Brain pericyte (primary cell): Measurements from ENCODE around the gene KMT2D.
A peak's percentile ranks its signal among the peaks of the same experiment; 100 is the strongest.
"Not testable (repeated sequence)": the region's sequence is repeated elsewhere in the genome, so short reads cannot be mapped to it uniquely, and the experiment has no call there.

Source experiments
- DNase-seq: peaks from one replicate; pipeline ENCODE4 v3.0.0-alpha.2; 2012; ENCODE audit warnings: low read depth, low spot score

The KMT2D gene

DNA sequence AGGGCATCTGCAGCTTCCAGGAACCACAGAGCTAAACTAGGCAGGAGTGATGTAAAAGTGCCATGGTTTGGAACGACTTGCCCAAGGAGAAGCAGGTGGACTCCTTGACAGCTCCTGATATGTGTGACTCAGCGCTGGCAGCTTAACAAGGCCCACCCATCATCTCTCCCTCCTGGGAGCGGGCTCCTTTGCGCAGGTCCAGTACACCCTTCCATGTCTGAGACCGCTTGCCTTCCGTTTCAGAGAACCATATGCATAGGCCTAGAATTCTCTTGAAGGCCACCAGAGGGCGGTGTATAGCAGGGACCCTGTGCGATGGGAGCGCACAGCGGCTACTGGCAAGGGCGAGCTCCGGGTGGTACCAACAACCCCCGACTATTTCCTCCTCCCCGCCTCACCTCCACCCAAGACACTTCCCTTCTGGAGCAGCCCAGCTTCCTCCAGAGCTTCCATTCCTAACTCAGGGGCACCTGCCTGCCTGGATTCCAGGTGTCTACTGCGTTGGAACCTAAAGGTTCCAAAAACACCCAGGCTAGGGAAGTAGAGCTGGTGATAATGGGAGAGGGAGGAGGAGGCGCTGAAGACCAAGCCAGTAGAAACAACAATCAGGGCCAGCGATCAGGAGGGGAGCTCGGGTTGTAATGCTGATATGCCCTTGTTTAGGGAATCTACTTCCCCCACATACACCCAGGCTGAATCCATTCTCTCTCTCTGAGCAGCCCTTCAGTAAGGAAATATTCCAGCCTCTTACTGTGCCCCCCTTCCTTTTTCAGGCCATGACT is 27.7 kb upstream of the KMT2D start:
- peak; percentile 61 for DNase-seq

DNA sequence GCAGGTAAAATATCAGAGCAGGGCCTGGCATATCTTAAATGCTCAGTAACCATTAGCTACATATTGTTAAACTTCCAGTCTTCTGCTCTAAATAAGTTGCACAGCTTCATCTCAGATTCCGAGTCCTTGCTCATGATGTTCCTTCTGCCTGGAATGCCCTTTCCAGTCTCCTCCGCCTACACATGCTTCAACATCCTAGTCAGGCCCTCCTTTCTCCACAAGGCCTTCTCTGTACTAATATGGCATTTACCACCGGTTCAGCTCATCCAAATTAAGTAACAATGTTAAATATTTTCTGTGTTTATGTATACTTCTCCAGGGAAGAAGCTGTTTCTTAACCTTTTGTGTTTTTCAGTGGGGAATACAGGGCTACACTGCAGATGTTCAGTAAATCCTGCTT is 25.5 kb upstream of the KMT2D start:
- DNase-seq = no peak

DNA sequence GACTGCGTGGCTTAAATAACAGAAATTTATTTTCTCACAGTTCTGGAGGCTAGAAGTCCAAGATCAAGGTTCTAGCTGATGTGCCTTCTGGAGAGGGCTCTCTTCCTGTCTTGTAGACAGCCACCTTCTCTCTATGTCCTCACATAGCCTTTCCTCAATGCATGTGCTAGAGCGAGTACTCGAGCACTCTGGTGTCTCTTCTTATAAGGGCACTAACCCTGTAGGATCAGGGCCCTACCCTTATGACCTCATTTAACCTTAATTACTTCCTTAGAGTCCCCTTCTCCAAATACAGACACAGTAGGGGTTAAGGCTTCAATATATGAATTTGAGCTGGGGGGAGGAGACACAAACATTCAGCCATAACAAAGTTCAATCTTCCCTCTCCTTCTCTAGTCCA is 23.8 kb upstream of the KMT2D start:
- DNase-seq = no peak

DNA sequence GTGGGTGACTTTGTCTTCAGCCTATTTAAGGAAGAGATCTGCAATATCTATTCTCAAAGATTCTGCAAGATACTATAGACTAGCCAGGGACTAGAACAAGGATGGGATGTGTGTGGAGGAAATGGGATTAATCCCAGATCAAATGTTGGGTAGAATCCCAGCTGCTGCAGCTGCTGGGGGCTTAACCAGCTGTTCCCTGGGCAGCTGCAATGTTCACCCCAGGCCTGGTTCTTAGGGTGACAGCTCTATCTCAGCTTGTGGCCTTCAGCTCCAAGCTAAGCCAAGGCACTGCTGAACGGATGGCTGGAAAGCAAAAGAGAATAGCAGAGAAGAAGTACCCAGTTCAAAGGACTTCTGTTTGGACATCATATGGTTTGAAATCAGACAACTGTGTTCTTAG is 19.2 kb upstream of the KMT2D start:
- DNase-seq = no peak

DNA sequence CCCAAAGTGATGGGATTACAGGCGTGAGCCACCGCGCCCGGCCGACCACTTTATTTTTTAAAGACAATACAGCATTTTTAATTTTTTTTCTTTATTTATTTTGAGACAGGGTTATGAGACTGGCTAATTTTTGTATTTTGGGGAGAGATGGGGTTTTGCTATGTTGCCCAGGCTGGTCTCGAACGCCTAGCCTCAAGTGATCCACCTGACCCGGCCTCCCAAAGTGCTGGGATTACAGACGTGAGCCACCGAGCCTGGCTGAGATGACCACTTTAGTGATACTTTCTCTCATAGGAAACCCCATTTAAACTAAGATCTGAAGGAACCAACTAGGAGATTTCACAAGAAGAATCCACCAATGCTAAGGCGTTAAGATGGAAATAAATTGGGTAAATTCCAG is 10.4 kb upstream of the KMT2D start:
- DNase-seq = no peak

DNA sequence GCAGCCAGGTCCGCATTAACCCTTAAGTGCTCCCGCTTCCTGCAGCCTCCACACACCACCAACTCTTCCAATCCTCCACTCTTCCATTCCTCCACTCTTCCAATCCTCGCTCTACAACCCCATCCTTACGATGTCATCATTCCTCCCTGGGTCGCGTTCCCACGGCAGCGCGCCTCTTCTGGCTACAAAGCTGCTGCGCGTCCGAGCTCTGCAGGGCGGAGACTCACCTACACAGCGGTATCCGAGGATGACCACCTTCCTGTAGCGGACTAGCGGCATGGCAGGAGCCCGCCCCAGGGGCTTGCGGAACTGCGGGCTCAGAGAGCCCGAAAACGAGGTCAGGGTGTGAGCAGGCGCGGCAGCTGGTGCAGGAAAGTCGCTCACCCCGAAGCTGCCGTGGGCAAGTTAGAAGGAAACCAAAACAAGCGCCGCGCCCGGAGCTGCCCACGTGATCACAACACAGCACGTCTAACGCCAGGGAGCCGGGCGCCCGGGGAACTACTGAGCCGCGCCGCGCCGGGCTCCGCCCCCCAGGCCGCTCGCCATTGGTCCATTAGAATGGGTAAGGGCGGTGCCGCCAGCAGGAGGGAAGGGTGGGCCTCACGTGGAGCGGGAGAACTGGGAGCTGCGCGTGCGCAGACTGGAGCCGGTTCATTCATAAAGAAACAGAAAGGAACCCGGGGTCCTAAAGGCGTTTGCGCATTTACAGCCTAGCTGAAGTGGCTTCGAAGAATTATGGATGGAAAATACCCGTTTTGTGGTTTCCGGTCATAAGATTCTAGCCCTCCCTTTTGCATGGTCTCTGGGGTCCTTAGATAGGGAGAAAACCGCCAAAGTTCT is 9.1 kb upstream of the KMT2D start, which contains the start of gene RHEBL1:
Gene RHEBL1, minus strand, starts transcription at position 473 of the 840 bp plus-strand sequence. Its CDS starts 194 bp downstream, at position 279.
- peak; percentile 76 for DNase-seq

DNA sequence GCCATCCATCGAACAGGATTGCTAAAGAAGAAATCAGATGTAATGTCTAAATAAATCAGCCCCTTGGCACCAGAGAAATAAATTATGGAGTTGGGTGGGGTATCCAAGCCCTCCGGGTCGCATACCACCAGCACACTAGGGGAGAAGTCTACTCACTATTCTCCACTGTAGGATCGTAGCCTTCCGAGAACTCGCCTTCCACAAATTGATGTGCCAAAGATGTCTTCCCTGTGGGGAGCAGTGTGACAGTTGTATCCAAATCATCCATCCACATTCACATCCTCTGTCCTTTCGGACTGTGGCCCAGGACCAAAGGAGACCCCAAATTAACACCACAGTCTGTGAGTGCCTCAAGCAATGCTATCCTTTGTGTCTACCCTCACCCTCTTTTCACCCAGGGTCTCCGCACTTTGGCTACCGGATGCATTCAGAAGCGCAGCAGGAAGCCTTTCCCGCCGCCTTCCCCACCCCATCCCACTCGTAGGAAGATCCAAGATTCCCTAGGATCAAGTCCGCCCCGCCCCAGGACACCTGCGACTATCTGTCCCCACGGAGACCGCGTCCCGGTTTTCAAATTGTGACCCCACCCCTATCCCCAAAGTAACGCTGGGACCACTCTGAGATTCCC is 8.4 kb upstream of the KMT2D start:
- no peak for DNase-seq

DNA sequence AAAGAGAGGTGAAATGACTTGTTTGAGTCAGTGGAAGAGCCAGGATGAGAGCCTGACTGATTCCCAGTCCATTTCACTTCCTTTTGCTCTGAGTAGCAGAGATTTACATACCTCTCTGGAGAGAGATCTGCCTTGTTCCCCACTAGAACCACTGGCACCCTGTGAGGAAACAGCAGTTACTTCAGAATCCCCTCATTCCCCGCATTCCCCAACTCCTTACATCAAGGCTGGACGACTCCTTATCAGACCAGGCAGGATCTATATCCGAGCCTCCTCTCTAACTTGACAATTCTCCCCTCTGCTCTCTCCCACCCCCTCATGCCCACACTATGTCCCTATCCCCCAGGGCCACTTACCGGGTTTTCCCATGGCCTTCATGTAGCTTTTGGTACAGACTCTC is 5.5 kb upstream of the KMT2D start:
- no peak for DNase-seq

DNA sequence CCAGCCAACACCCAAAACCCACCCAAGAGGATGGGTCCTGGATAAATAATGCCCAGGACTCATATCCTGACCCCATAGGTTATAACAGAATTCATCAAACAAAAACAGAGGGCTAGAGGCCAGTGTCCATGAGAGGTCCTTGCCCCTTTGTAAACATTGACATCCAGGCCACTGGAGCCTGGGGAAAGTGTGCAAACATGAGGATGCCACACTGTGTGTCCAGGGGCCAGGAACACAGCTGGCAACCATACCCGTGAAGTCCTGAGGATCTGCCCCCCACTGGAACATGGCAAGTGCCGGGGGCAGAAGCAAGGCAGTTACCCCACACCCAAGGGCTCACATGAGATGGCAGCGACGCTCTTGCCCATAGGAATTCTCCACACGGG is 4.2 kb upstream of the KMT2D start:
- no peak for DNase-seq

DNA sequence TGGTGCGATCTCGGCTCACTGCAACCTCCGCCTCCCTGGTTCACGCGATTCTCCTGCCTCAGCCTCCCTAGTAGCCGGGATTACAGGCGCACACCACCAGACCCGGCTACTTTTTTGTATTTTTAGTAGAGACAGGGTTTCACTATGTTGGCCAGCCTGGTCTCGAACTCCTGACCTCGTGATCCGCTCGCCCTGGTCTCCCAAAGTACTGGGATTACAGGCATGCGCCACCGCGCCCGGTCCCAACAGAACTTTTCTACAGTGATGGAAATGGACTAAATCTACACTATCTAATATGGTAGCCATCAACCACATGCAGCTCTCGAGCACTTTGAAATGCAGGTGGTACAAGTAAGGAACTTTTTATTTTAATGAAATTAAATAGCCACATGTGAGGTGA is 1.3 kb upstream of the KMT2D start:
- DNase-seq = not testable (repeated sequence)

DNA sequence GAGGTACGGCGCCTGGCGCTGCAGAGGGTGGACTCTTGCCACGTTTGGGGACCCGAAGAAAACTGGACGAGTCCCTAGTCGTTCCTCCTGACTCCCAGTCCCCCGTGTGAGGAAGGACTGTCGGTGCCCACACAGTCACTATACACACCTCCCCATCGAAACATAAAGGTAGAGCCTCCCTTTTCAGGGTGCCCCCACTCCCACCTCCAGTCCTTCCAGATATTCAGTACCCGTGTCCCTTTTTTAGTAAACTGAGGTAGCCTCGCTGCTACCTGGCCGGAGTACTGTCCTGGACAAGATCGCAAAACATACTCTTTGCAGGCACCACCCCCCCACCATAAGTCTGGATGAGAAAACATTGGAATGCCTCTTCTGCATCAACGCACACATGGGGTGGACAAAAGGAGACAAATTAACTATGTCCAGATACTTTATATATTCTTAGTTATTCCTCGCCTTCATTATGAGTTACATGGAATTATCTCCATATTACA is 610 bp upstream of the KMT2D start:
- no peak for DNase-seq

DNA sequence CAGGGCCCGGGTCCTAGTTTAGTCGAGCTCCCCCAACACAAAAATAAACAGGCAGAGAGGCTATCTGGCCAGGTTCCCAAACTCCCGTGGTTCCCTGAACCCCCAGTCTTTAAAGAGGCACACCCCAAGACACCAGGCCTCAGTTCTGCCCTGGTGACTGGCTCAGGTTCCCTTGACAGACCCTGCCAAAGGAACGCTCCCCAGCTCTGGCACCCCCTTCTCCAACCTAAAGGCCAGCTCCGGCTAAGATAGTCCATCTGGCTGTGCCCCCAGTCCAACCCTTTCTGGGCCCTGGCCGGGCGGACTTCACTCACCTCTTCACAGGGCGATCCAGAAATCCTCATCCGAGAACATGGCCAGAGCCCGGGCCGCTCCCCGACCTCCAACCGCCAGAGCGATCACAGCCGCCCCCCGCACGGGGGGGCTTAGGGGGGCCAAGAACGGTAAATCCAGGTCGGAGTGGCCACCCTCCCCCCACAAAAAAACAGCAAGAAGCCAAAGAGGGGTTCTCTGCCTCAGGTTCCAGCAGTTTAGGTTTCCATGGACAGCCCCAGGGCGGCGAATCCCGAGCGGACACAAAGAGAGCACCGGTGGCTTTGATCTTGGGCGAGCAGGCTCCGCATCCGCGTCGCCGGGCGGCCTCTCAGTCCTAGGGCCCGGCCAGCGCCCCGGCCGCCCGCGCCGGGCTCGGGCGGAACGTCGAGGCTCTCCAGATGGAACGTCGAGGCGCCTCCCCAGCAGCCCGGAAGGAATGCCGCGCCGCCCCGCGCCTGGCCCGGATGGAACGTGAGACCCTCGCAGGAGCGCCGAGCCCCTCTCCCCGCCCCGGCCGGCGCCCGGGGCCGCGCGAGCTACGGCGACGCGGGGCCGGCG is 1.1 kb downstream of the KMT2D start:
- DNase-seq = no peak

DNA sequence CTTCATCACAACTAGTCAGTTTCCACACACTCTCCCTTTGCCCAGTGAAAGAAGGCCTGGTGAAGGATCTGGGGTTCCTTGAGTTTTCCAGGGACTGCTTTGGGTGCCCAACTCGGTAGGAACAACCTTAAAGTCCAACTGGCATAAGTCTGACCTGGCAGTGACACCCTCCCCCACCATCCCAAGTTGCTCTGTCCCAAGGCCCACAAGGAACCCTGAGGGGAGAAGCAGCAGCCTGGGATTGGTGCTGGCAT is 1.6 kb downstream of the KMT2D start:
- no peak for DNase-seq

DNA sequence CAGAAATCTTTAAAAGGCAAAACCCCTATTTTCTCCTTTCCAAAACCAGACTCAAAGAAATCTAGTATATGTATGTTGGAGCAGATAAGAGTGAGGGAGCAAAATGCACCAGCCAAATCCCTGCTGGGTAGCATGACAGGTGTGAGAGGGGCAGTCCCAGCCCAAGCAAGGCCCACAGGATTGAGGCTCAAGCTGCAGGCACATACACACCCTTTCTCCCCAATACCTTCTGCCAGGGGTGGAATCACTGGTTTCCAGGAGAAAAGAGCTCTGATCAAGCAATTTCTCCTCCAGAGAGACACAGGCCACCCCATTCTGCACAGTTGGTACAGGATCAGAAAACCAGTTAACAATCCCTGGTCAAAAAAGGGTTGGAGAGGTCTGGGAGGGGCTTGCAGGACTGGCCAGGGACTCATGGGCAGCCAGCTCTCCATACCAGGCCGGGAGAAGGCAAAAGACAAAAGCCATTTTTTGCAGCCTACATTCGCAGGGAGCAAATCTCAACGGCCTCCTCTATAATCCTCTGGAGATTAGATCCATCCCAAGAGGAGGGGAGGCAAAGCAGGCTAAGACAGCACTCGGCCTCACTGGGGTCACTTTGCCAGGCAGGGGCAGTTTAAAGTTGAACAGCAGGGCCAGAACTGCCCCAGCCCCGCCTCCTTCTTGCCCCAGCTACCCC is 2.1 kb downstream of the KMT2D start:
- no peak for DNase-seq

DNA sequence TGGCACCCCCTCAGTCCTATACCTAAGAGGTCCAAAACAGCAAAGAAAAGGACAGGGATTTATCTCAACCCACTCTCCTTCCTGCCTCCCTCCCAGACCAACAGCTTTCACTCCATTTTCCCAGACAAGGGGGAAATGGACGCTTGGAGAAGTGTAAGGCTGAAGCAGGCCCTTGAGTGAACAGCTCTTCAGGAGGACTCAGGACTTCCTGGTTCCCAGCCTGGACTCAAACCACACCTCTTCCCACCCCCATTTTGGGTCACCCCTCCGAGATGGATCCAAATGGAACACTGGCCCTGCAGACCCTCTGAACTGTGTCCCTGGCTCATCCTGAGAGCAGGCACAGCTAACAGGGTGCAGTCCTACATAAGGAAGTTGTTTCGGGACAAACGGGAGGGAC is 2.7 kb downstream of the KMT2D start:
- no peak for DNase-seq

DNA sequence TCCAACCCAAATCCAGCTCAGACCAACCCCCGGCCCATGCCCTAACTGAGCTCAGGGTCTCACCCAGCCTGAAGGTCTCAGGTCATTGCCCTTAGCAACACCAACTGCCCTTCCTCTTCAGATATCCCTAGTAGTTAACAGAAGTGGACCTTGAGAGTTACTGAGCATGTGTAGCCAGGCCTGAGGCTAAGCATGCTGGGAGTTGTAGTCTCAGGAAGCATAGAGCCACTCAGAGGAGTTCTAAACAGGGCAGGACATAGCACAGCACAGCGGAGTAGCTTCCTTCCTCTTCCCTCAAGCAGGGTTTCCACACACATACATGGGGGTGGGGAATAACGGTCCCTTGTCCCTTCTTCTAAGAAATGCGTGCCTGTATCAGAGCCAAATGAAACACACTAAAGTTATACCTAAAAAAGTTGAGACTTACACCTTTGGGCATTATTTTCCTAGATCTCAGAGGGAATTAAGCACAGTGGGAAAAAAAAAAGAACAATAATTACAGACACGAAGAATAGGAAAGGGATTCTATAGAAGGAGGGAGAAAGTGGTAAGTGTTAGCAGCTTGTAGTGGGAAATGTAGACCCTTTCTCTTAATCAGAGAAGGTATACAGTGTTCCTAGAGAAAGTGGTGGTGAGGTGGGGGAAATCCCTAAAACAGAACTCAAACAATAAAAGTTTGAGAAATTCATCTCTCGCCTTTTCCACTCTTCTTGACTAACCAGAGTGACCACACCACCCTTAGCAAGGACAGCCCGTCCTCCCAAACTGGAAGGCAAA is 4.4 kb downstream of the KMT2D start:
- DNase-seq = no peak

DNA sequence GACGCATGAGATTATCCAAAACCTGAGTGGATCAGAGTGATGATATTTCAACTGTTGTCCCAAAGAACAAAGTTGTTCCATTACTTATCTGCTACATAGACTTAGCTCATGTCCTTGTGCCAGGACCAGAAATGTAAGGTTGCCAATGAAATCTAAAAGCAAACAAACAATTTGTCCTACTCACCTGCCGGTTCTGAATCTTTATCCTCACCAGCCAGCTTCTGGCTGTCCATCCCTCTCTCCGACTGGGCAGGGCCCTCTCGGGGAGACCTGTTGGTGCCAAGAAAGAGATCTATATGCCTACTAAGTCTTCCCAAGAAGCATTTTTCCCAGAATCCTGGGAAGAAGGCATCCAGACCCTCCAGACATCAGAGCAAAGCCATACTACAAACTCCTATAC is 5.5 kb downstream of the KMT2D start:
- DNase-seq = no peak

DNA sequence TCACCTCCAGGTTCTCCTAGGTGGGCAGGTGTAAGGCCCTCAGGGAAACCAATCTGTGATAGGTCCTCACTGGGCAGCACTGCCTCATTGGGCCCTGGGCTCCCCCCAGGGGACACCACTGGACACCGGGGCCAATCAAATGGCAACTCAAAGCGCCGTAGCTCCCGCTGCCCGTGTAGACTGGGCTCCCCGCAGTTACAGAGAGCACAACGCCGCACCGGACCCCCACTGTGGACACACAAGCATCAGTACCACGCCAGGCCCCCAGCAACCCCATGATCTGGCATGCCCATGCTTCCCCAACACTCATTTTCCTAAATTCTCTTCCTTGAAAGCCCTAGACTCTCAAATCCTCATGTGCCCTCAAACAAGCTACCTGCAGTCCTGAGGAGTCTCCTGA is 6.1 kb downstream of the KMT2D start:
- no peak for DNase-seq

DNA sequence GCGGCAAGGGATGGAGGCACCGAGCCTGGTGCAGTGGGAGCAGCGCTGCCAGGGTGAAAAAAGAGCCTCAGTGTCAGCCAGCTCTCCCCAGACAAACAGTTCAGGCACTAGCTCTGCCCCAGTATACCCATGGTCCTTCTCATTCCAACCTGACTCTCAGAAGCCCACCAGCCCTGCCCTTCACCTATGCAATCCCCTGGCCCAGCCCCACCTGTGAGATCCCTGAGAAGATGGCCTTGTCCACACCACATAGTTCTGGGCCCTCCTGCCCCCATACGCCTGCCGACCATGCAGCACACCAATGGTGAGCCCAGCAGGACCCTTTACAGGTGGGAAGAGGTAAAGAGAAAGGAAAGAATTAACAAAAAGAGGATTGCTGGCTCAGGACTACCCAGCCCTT is 6.5 kb downstream of the KMT2D start:
- no peak for DNase-seq

DNA sequence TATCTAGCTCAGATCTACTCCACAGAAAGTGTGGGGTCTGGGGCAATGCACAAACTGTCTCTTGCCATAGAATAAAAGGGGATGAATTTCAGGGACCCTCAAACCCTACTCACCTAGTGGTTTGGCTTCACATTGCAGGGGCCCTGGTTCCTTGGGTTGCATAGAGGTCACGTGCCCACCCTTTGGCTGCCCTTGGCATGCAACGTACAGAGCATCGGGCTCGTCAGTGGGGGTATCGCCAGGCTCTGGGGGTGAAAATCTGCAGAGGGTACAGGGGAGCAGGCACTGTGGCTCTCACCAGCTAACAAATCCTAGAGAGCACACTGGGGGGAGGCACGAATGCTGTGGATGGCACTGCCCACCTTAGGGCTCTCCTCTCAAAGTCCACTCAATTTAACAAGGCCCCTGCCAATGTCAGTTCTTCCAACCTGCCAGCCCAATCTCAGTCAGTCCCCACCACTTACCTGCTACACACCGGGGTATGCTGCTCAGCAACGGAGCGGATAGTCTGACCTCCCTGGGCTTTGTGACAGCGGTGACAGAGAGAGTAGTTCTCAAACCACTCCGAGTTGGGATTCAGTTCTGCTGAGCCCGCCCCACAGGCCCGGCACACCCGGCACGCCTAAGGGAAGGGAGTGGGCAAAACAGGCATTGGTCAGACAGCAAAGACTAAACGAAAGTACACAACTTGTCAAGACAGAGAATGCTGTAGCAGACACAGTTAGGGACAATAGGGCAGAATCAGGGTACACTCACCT is 8.0 kb downstream of the KMT2D start:
- DNase-seq = no peak
